Glutamatergic neuron (in vitro differentiated cells): ENCODE measurements around the gene ACSL6. TPM values are rescaled to one million over a fixed set of nuclear protein-coding genes. Genes with fewer than 3 reads are reported as not detected.
A peak's percentile ranks its signal among the peaks of the same experiment; 100 is the strongest.

Source experiments
- DNase-seq: peaks from one replicate; pipeline ENCODE4 v3.0.0; 2022
- H3K27ac Mint-ChIP-seq: one replicate; pipeline ENCODE4 v1.8.0; 2020; ENCODE audit warnings: mild to moderate bottlenecking, mixed read lengths, inconsistent platforms; ENCODE audit not compliant: unreplicated experiment
- H3K27me3 Mint-ChIP-seq: one replicate; pipeline ENCODE4 v1.8.0; 2020; ENCODE audit warnings: mild to moderate bottlenecking, moderate library complexity, mixed read lengths, inconsistent platforms; ENCODE audit not compliant: unreplicated experiment
- H3K36me3 Mint-ChIP-seq: one replicate; pipeline ENCODE4 v1.8.0; 2020; ENCODE audit warnings: mild to moderate bottlenecking, mixed read lengths, inconsistent platforms; ENCODE audit not compliant: unreplicated experiment
- H3K4me1 Mint-ChIP-seq: one replicate; pipeline ENCODE4 v1.8.0; 2020; ENCODE audit warnings: mild to moderate bottlenecking, low read depth, mixed read lengths, inconsistent platforms; ENCODE audit not compliant: unreplicated experiment
- H3K4me3 Mint-ChIP-seq: one replicate; pipeline ENCODE4 v1.8.0; 2020; ENCODE audit warnings: mild to moderate bottlenecking, mixed read lengths, inconsistent platforms; ENCODE audit not compliant: unreplicated experiment
- H3K9me3 Mint-ChIP-seq: one replicate; pipeline ENCODE4 v1.8.0; 2020; ENCODE audit warnings: mild to moderate bottlenecking, moderate library complexity, mixed read lengths, inconsistent platforms; ENCODE audit not compliant: unreplicated experiment
- total RNA-seq: library from RNA; stranded (reverse); fragmentation: NEBNext Ultra II Directional; extraction: Animal tissue kit (Norgen Biotek cat#: 25700); gene quantifications from one replicate; pipeline ENCODE4 v1.2.1, GENCODE V29; 2021; ENCODE audit not compliant: unreplicated experiment
- TF ChIP-seq, protein P1 (sequence below): fragments of 200-600 bp; sonication (generic); IDR thresholded peaks from one replicate; pipeline ENCODE4 v1.5.0; 2021; ENCODE audit not compliant: partially characterized antibody, unreplicated experiment

The ACSL6 gene
- total RNA-seq, 1 donor from 2014 or later: 8.1 TPM

DNA sequence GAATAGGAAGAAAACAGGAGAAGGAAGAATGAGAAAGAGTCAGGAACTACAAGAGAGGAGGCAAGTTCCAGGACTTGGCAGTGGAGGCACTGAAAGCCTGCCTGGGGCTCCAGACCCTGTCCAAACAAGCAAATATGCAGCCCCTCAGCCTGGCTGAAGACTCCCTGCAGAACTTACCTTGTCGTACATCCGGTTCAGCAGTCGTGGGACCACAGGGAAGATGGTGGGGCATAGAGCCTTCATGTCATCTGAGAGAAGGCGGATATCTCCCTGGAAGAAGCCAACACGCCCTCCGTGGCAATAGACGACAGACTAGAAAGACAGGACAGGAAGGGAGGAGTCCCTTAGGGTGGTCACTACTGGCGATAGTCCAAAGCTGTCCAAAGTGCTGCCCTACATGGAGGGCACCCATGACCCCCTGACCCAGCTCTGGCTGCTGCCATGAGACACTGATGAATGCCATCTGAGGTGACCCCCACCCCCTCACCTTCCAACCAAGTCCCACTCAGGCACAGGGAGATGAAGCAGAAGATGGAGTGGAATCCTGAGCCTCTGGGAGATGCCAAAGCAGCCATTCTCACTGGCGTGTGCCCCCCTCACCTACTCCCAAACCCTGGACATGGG is 38.3 kb downstream of the ACSL6 start:
- Mint-ChIP-seq H3K4me3 (no peak overlapping the region), H3K27me3 (no peaks in the 10 kb centered on the region), H3K4me1 (peaks cover 7% of the 10 kb centered on the region), H3K36me3 (no peaks in the 10 kb centered on the region), H3K27ac (no peak overlapping the region), H3K9me3 (peaks cover 3% of the 10 kb centered on the region)
- TF ChIP-seq, protein P1, sequence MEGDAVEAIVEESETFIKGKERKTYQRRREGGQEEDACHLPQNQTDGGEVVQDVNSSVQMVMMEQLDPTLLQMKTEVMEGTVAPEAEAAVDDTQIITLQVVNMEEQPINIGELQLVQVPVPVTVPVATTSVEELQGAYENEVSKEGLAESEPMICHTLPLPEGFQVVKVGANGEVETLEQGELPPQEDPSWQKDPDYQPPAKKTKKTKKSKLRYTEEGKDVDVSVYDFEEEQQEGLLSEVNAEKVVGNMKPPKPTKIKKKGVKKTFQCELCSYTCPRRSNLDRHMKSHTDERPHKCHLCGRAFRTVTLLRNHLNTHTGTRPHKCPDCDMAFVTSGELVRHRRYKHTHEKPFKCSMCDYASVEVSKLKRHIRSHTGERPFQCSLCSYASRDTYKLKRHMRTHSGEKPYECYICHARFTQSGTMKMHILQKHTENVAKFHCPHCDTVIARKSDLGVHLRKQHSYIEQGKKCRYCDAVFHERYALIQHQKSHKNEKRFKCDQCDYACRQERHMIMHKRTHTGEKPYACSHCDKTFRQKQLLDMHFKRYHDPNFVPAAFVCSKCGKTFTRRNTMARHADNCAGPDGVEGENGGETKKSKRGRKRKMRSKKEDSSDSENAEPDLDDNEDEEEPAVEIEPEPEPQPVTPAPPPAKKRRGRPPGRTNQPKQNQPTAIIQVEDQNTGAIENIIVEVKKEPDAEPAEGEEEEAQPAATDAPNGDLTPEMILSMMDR: no peak
- DNase-seq: no peak

DNA sequence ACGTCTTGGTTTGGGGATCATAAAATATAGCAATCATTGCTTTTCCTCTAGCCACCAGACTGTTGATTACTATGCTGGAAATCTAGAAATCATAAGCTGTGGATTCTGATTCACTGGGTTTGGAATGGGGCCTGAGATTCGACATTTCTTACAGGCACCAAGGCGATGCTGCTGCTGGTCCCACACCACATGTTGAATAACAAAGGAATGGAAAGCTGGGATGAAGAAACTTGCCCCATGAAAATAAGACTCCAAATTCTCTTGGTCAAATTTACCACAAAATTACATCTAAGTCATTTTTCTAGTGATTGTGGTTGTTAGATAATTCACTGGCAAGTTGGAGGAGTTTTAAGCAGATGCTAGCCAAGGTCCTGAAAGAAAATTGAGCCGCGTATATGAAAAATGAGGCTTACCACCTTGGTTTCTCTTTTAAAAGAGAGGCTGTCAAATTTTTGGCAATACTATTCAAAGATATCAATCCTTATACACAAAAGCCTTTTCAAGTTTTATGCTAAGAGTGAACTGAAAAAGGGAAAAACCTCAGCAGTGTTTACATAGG is 43.0 kb downstream of the ACSL6 start:
- Mint-ChIP-seq H3K27ac (no peak overlapping the region), H3K36me3 (no peaks in the 10 kb centered on the region), H3K9me3 (peaks cover 2% of the 10 kb centered on the region), H3K4me1 (peaks cover 3% of the 10 kb centered on the region), H3K27me3 (peaks cover 2% of the 10 kb centered on the region), H3K4me3 (no peak overlapping the region)
- no peak for DNase-seq
- TF ChIP-seq, protein P1: no peak

DNA sequence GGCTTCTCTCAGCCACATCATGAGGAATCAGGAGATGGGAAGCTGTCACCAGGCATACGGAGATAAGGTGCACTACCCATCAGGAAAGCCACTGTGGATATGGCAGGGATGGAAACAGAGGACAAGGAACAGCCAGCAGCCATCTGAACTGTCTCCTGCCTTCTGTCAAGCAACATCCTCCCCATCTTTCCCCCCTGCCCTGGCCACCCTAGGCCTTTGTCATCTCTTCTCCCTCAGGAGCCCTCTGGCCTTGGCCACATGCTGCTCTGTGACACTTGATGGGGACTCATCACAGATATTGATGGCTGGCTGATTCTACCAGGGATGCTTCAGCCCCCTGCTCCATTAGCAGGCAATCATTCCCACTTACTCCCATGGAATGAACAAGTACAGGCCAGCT is 44.9 kb downstream of the ACSL6 start:
- Mint-ChIP-seq H3K4me1 (peaks cover 3% of the 10 kb centered on the region), H3K27me3 (peaks cover 2% of the 10 kb centered on the region), H3K27ac (peak overlapping the region; percentile 38), H3K9me3 (no peaks in the 10 kb centered on the region), H3K36me3 (no peaks in the 10 kb centered on the region), H3K4me3 (peak overlapping the region; percentile 16)
- TF ChIP-seq, protein P1: no peak
- DNase-seq: no peak

DNA sequence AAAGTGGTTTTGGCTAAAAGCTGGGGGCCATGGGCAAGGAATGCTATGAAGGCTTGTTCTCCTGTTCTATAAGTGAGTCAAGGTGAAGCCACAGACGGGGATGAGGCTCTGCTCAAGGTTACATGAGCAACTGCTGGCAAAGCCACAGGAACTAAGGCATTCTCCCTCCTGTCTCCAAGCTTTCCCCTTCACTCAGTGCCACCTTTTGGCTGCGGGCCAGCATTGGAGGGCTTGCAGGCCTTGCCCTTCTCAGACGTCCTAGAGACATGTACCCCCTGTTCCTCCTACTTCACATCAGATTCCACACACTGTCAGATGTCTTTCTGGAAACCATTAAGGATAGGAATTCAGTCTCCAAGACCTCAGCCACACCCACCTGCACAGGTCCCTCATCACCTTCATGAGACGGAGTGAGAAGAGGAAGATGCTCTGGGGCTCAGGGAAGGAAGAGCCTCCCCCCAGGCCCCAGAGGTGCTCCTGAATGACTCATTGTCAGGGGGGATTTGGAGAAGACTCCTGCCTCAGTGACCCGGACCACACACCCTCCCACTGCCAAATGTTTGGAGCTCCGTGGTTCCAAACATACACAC is 45.5 kb downstream of the ACSL6 start:
- Mint-ChIP-seq H3K4me1 (peaks cover 3% of the 10 kb centered on the region), H3K9me3 (no peaks in the 10 kb centered on the region), H3K27ac (peak overlapping the region; percentile 31), H3K27me3 (peaks cover 2% of the 10 kb centered on the region), H3K36me3 (no peaks in the 10 kb centered on the region), H3K4me3 (no peak overlapping the region)
- TF ChIP-seq, protein P1: no peak
- DNase-seq: no peak

DNA sequence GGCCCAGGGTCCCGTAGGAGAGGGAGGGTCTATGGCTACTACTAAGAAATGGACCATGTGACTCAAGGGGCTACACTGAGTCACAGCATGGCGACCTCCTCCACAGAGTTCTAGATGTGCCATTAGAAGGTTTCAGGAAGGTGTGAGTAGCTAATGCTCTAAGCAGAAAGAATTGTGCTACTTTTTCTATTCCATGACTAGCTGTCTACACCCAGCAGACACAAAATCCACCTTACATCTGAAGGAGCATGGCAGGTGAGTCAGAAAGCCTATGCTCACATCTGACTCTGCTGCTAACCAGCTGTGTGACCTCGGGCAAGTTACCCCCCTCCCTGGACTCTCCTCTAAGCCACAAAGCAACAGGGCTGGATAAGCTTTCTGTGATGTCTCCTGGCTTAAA is 51.6 kb downstream of the ACSL6 start:
- no peaks in the 10 kb centered on the region for H3K36me3 Mint-ChIP-seq
- H3K4me3 Mint-ChIP-seq: no peak overlapping the region
- no peaks in the 10 kb centered on the region for H3K9me3 Mint-ChIP-seq
- peaks cover 2% of the 10 kb centered on the region for H3K27me3 Mint-ChIP-seq
- TF ChIP-seq, protein P1: no peak
- no peak overlapping the region for H3K27ac Mint-ChIP-seq
- no peaks in the 10 kb centered on the region for H3K4me1 Mint-ChIP-seq
- no peak for DNase-seq
